IMR-90 (cell line): ENCODE measurements around the gene RBP5. TPM values are rescaled to one million over a fixed set of nuclear protein-coding genes. Genes with fewer than 3 reads are reported as not detected.

Experiments used
- ATAC-seq: fragments of 200-7000 bp; cut with Tn5 transposase; 2 replicates; pipeline ENCODE4 v1.9.1; 2020; ENCODE audit warnings: low read depth, mild to moderate bottlenecking, moderate library complexity
- BruUV-seq: library from RNA; stranded (reverse); fragments of 400-500 nt; replicated peaks from 2 replicates; lab custom pipeline; 2021; lab: Mats Ljungman, UMichigan
- CTCF ChIA-PET: fragments of 300-600 bp; formaldehyde crosslinking; extraction: SDS; loops from one replicate; lab custom pipeline; 2021; ENCODE audit warnings: antibody characterized with exemption; lab: Yijun Ruan, JAX
- POLR2A ChIA-PET: fragments of 300-600 bp; sonication (Branson Sonifier 250); formaldehyde crosslinking; loops from one replicate; lab custom pipeline; 2022; ENCODE audit warnings: antibody characterized with exemption; ENCODE audit not compliant: unreplicated experiment; lab: Charles Lee
- DNase-seq: peaks from one replicate; pipeline ENCODE4 v3.0.0; 2013
- H2AFZ ChIP-seq: replicated peaks from 2 replicates; pipeline ENCODE3; 2013; ENCODE audit warnings: low read length, mild to moderate bottlenecking; ENCODE audit not compliant: poor library complexity
- H2AK5ac ChIP-seq: 2 replicates; pipeline ENCODE4 v1.6.1; 2013; ENCODE audit warnings: low read depth, low read length, inconsistent platforms
- H2AK9ac ChIP-seq: replicated peaks from 2 replicates; pipeline ENCODE3; 2013; ENCODE audit warnings: mild to moderate bottlenecking, low read depth, low read length, moderate library complexity; ENCODE audit not compliant: poor library complexity
- H2BK120ac ChIP-seq: 2 replicates; pipeline ENCODE4 v1.6.1; 2013; ENCODE audit warnings: low read depth, low read length, inconsistent platforms
- H2BK15ac ChIP-seq: 3 replicates; pipeline ENCODE4 v1.6.1; 2013; ENCODE audit warnings: low read depth, low read length, inconsistent platforms
- H2BK20ac ChIP-seq: 2 replicates; pipeline ENCODE4 v1.6.1; 2013; ENCODE audit warnings: low read depth, mild to moderate bottlenecking, inconsistent platforms, low read length, moderate library complexity
- H2BK5ac ChIP-seq: 2 replicates; pipeline ENCODE4 v1.6.1; 2013; ENCODE audit warnings: mild to moderate bottlenecking, low read depth, low read length, inconsistent platforms; ENCODE audit not compliant: poor library complexity, severe bottlenecking
- H3K14ac ChIP-seq: replicated peaks from 2 replicates; pipeline ENCODE4 v1.6.1; 2013; ENCODE audit warnings: low read depth, low read length, inconsistent platforms
- H3K18ac ChIP-seq: 2 replicates; pipeline ENCODE4 v1.6.1; 2013; ENCODE audit warnings: low read depth, low read length, control low read depth
- H3K23ac ChIP-seq: 2 replicates; pipeline ENCODE4 v1.6.1; 2013; ENCODE audit warnings: low read depth, low read length, inconsistent platforms
- H3K27ac ChIP-seq: 2 replicates; pipeline ENCODE4 v1.5.1; 2013; ENCODE audit warnings: mild to moderate bottlenecking, control low read depth, low read length; ENCODE audit not compliant: insufficient read depth
- H3K27me3 ChIP-seq: 2 replicates; pipeline ENCODE4 v1.6.1; 2013; ENCODE audit warnings: low read length; ENCODE audit not compliant: control insufficient read depth, insufficient read depth
- H3K36me3 ChIP-seq: 2 replicates; pipeline ENCODE4 v1.6.1; 2013; ENCODE audit warnings: low read length, mixed read lengths; ENCODE audit not compliant: control insufficient read depth, insufficient read depth
- H3K4ac ChIP-seq: 2 replicates; pipeline ENCODE4 v1.6.1; 2013; ENCODE audit warnings: low read depth, low read length, inconsistent platforms
- H3K4me1 ChIP-seq: 2 replicates; pipeline ENCODE4 v1.6.1; 2013; ENCODE audit warnings: low read length, mixed read lengths; ENCODE audit not compliant: control insufficient read depth, insufficient read depth
- H3K4me2 ChIP-seq: 2 replicates; pipeline ENCODE4 v1.6.1; 2013; ENCODE audit warnings: low read depth, mild to moderate bottlenecking, control low read depth, low read length, moderate library complexity
- H3K4me3 ChIP-seq: 2 replicates; pipeline ENCODE4 v1.5.1; 2013; ENCODE audit warnings: low read depth, mild to moderate bottlenecking, control low read depth, low read length, moderate library complexity; ENCODE audit not compliant: insufficient read depth
- H3K56ac ChIP-seq: 2 replicates; pipeline ENCODE4 v1.6.1; 2013; ENCODE audit warnings: low read length, inconsistent platforms; ENCODE audit not compliant: insufficient read depth; ENCODE audit errors: extremely low read depth
- H3K79me1 ChIP-seq, 2 experiments: 2 replicates each; pipeline ENCODE4 v1.6.1; 2013; ENCODE audit warnings: low read length in 2 of 2, inconsistent platforms in 1 of 2, low read depth in 1 of 2
- H3K9ac ChIP-seq: 2 replicates; pipeline ENCODE4 v1.6.1; 2013; ENCODE audit warnings: low read depth, low read length, control low read depth
- H3K9me1 ChIP-seq: 2 replicates; pipeline ENCODE4 v1.6.1; 2013; ENCODE audit warnings: low read length, inconsistent platforms; ENCODE audit not compliant: insufficient read depth
- H3K9me3 ChIP-seq: 2 replicates; pipeline ENCODE4 v1.6.1; 2013; ENCODE audit warnings: low read length; ENCODE audit not compliant: control insufficient read depth, insufficient read depth
- H4K20me1 ChIP-seq: 2 replicates; pipeline ENCODE4 v1.6.1; 2013; ENCODE audit warnings: low read length, inconsistent platforms; ENCODE audit not compliant: insufficient read depth
- H4K5ac ChIP-seq: 2 replicates; pipeline ENCODE4 v1.6.1; 2013; ENCODE audit warnings: mild to moderate bottlenecking, low read depth, low read length, control low read depth
- H4K8ac ChIP-seq, 2 experiments: 2 replicates each; pipeline ENCODE4 v1.6.1; 2013; ENCODE audit warnings: low read depth in 2 of 2, low read length in 2 of 2, control low read depth in 1 of 2, inconsistent platforms in 1 of 2
- H4K91ac ChIP-seq: 2 replicates; pipeline ENCODE4 v1.6.1; 2013; ENCODE audit warnings: low read depth, low read length, inconsistent platforms; ENCODE audit not compliant: insufficient read depth
- BHLHE40 ChIP-seq: fragments of 150-350 bp; IDR thresholded peaks from 2 replicates; pipeline ENCODE4 v1.6.1; 2016; ENCODE audit warnings: mild to moderate bottlenecking, low read depth, low read length
- CTCF ChIP-seq: conservative IDR thresholded peaks from 2 replicates; pipeline ENCODE4 v1.5.1; 2012; ENCODE audit warnings: mild to moderate bottlenecking, low read depth, low read length, improper control_type of control experiment
- ELK1 ChIP-seq: fragments of 150-350 bp; IDR thresholded peaks from 2 replicates; pipeline ENCODE4 v1.6.1; 2016; ENCODE audit warnings: low read depth, mild to moderate bottlenecking, low read length, moderate library complexity, borderline replicate concordance
- FOS ChIP-seq: fragments of 150-350 bp; IDR thresholded peaks from 2 replicates; pipeline ENCODE4 v1.6.1; 2016; ENCODE audit warnings: low read depth, low read length
- MXI1 ChIP-seq: IDR thresholded peaks from 2 replicates; pipeline ENCODE4 v1.6.1; 2012; ENCODE audit warnings: low read depth, mild to moderate bottlenecking, low read length, moderate library complexity, borderline replicate concordance
- POLR2A ChIP-seq: IDR thresholded peaks from 2 replicates; pipeline ENCODE4 v1.6.1; 2012; ENCODE audit warnings: mild to moderate bottlenecking, low read depth, low read length
- RFX5 ChIP-seq: IDR thresholded peaks from 2 replicates; pipeline ENCODE4 v1.8.0; 2012; ENCODE audit warnings: low read depth, mild to moderate bottlenecking, low read length, moderate library complexity
- SMC3 ChIP-seq: fragments of 150-350 bp; IDR thresholded peaks from 2 replicates; pipeline ENCODE4 v1.6.1; 2016; ENCODE audit warnings: low read depth, mild to moderate bottlenecking, antibody characterized with exemption, low read length, moderate library complexity
- WGBS, 2 experiments: methylation state at CpG; one replicate each; pipeline versions ENCODE4 v1.1.5 to v1.1.7; 2013; ENCODE audit warnings: missing lambda C conversion rate in 2 of 2; ENCODE audit not compliant: insufficient read length in 1 of 2; ENCODE audit errors: extremely low coverage in 2 of 2; 5-methylcytosine and 5-hydroxymethylcytosine counted together
- dilution Hi-C: fragments of 300-500 bp; cut with HindIII; formaldehyde crosslinking; loops from one replicate; pipeline ENCODE4 v1.14.3; 2018; ENCODE audit warnings: low sequenced_read_pairs; ENCODE audit not compliant: unreplicated experiment
- in situ Hi-C: fragments of 300-500 bp; cut with MboI; formaldehyde crosslinking; loops from 3 replicates; pipeline ENCODE4 v1.14.3; 2019; ENCODE audit warnings: low sequenced_read_pairs, inconsistent platforms, mixed read lengths
- intact Hi-C: fragments of 100-400 bp; cut with micrococcal nuclease; formaldehyde crosslinking; loops from 2 replicates; pipeline ENCODE4 v1.10.0; 2022
- polyA plus RNA-seq, 3 experiments: library from polyadenylated mRNA; depleted of rRNA; stranded (reverse); fragments of >200 nt; gene quantifications; 2 replicates each; pipeline ENCODE4 v1.2.3, GENCODE V29; 2012; ENCODE audit warnings: low replicate concordance in 1 of 3
- total RNA-seq: library from RNA; depleted of rRNA; stranded (reverse); fragments of >200 nt; gene quantifications from 2 replicates; pipeline ENCODE4 v1.2.3, GENCODE V29; 2012

The RBP5 gene
- total and polyA plus RNA-seq, 2 of the 4 experiments (the other 2 are of a cell fraction): 0.15 TPM; not detected in 1

- H3K18ac ChIP-seq: no peak overlapping the region
- no peak overlapping the region for H4K5ac ChIP-seq
- H4K8ac ChIP-seq: no peak overlapping the region
- H3K4me1 ChIP-seq: no peaks in the 10 kb centered on the region
- dilution Hi-C loops (no loop called here), intact Hi-C loops (no loop called here), in situ Hi-C loops (no loop called here)
- H3K14ac ChIP-seq: no peak overlapping the region
- peaks cover 3% of the 10 kb centered on the region; the same call in 1 of the 2 replicates for H3K36me3 ChIP-seq
- no peak overlapping the region for H3K4ac ChIP-seq
- H2BK120ac ChIP-seq: no peak overlapping the region
- no peak overlapping the region for H3K27ac ChIP-seq
- H2BK15ac ChIP-seq: no peak overlapping the region
- H3K23ac ChIP-seq: no peak overlapping the region
- no peak overlapping the region for H2BK5ac ChIP-seq
- no peak for TF ChIP-seq BHLHE40
- TF ChIP-seq MXI1: no peak
- TF ChIP-seq FOS: no peak
- no peak for TF ChIP-seq SMC3
- no peak for TF ChIP-seq ELK1
- no peak for TF ChIP-seq POLR2A
- TF ChIP-seq CTCF: no peak
- TF ChIP-seq RFX5: no peak
- ChIA-PET POLR2A (no interaction called here), CTCF (interaction anchor here (1.2 kb wide), 1 partner anchor 16 kb away, joined by 3 read pairs; no protein-coding TSS in a partner anchor)
- H3K9me1 ChIP-seq: no peaks in the 10 kb centered on the region
- H3K27me3 ChIP-seq: peaks cover 16% of the 10 kb centered on the region
- no peak overlapping the region for H2AK5ac ChIP-seq
- H2AK9ac ChIP-seq: no peak overlapping the region
- DNase-seq: peak; percentile 42
- H3K9ac ChIP-seq: no peak overlapping the region
- H3K79me1 ChIP-seq: no peaks in the 10 kb centered on the region
- BruUV-seq: no TSS peak
- no CpG with 5 or more reads among the region's 5 CpGs for WGBS, 2 experiments
- H3K4me3 ChIP-seq: no peak overlapping the region
- peaks cover 3% of the 10 kb centered on the region; the same call in 1 of the 2 replicates for H3K9me3 ChIP-seq
- H4K20me1 ChIP-seq: no peaks in the 10 kb centered on the region
- H2AFZ ChIP-seq: no peak overlapping the region
- no peak overlapping the region for H3K56ac ChIP-seq
- ATAC-seq: peak; percentile 44
- no peak overlapping the region for H3K4me2 ChIP-seq
- no peak overlapping the region for H4K91ac ChIP-seq
- H2BK20ac ChIP-seq: no peak overlapping the region
Observed at GRCh38 chr12:7161811-7162210, 33.1 kb upstream of the RBP5 start.
